HEK293 (cell line): Measurements from ENCODE around the gene ZNF70.

ENCODE experiments used
- GLIS2 ChIP-seq: fragments of 450-650 bp; formaldehyde crosslinking; IDR thresholded peaks from 2 replicates; pipeline ENCODE4 v1.5.1; 2016; ENCODE audit warnings: missing biosample characterization, missing genetic modification characterization
- REST ChIP-seq: fragments of 450-650 bp; formaldehyde crosslinking; IDR thresholded peaks from 2 replicates; pipeline ENCODE4 v1.5.1; 2016; ENCODE audit warnings: missing biosample characterization, missing genetic modification characterization
- TRIM28 ChIP-seq: IDR thresholded peaks from 2 replicates; pipeline ENCODE4 v1.6.1; 2011; ENCODE audit warnings: low read length, control low read depth, borderline replicate concordance
- YY1 ChIP-seq: fragments of 450-650 bp; formaldehyde crosslinking; IDR thresholded peaks from 2 replicates; pipeline ENCODE4 v1.5.1; 2018; ENCODE audit warnings: missing biosample characterization, missing genetic modification characterization
- TF ChIP-seq, protein P1 (sequence below): fragments of 450-650 bp; formaldehyde crosslinking; IDR thresholded peaks from 2 replicates; pipeline ENCODE4 v1.5.1; 2016; ENCODE audit warnings: missing biosample characterization, missing genetic modification characterization
- TF ChIP-seq, protein P2 (sequence below): fragments of 450-650 bp; formaldehyde crosslinking; conservative IDR thresholded peaks from 2 replicates; pipeline ENCODE4 v1.5.1; 2016; ENCODE audit warnings: low read depth, missing biosample characterization, missing genetic modification characterization

DNA sequence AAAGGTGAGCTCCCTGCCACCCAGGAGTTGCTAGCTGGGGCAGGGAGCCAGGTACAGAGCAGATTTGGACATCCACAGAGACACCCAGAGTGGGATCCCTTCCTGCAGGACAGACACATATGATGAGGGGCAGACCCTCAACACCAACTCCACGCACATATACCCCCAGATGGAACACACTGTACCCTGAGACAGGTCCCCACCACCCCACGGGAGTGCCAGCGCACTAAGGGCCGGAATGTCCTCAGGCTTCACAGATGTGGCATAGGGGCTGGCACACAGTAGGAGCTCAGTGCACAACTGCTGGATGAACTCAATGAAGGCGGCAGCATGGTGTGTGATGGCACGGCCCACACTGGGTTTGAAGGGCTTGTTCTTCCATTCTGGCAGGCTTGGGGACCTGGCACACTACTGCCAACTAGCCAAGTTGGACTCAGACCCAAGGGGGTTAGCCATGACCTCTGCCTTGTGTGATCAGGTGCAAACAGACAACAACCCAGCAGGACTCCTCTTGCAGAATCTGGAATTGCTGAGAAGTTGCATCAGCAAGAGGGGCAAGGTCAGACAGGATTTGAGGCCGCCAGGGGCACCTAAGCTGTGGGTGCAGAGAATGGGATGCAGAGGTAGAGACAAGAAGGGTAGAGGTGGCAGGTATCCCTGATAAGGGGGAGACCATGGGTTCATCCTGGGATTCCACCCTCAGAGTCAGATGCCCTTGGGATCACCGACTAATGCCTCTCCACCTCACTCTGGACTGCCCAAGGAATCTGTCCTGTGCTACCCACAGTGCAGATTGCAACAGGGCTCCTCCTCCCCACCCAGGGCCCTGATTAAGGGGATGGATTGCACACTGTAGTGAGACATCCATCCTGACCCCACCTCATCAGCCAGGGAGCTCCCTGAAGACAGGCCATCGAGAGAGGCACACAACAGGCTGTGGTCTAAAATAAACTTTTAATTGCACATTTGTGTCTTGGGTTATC lies 14.3 kb upstream of the ZNF70 start:
- TF ChIP-seq, protein P1, sequence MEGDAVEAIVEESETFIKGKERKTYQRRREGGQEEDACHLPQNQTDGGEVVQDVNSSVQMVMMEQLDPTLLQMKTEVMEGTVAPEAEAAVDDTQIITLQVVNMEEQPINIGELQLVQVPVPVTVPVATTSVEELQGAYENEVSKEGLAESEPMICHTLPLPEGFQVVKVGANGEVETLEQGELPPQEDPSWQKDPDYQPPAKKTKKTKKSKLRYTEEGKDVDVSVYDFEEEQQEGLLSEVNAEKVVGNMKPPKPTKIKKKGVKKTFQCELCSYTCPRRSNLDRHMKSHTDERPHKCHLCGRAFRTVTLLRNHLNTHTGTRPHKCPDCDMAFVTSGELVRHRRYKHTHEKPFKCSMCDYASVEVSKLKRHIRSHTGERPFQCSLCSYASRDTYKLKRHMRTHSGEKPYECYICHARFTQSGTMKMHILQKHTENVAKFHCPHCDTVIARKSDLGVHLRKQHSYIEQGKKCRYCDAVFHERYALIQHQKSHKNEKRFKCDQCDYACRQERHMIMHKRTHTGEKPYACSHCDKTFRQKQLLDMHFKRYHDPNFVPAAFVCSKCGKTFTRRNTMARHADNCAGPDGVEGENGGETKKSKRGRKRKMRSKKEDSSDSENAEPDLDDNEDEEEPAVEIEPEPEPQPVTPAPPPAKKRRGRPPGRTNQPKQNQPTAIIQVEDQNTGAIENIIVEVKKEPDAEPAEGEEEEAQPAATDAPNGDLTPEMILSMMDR (tag by site-specific recombination) = no peak
- no peak for TF ChIP-seq TRIM28
- TF ChIP-seq GLIS2 (tag by site-specific recombination) = no peak
- TF ChIP-seq REST (tag by site-specific recombination) = no peak
- TF ChIP-seq, protein P2, sequence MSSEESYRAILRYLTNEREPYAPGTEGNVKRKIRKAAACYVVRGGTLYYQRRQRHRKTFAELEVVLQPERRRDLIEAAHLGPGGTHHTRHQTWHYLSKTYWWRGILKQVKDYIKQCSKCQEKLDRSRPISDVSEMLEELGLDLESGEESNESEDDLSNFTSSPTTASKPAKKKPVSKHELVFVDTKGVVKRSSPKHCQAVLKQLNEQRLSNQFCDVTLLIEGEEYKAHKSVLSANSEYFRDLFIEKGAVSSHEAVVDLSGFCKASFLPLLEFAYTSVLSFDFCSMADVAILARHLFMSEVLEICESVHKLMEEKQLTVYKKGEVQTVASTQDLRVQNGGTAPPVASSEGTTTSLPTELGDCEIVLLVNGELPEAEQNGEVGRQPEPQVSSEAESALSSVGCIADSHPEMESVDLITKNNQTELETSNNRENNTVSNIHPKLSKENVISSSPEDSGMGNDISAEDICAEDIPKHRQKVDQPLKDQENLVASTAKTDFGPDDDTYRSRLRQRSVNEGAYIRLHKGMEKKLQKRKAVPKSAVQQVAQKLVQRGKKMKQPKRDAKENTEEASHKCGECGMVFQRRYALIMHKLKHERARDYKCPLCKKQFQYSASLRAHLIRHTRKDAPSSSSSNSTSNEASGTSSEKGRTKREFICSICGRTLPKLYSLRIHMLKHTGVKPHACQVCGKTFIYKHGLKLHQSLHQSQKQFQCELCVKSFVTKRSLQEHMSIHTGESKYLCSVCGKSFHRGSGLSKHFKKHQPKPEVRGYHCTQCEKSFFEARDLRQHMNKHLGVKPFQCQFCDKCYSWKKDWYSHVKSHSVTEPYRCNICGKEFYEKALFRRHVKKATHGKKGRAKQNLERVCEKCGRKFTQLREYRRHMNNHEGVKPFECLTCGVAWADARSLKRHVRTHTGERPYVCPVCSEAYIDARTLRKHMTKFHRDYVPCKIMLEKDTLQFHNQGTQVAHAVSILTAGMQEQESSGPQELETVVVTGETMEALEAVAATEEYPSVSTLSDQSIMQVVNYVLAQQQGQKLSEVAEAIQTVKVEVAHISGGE (tag by site-specific recombination) = no peak
- TF ChIP-seq YY1 (tag by site-specific recombination) = no peak
